PC-3 (cell line): ENCODE data around the gene APBA2. TPM values are rescaled to one million over a fixed set of nuclear protein-coding genes. Genes with fewer than 3 reads are reported as not detected.

Experiments used
- ATAC-seq: fragments of 200-7000 bp; cut with Tn5 transposase; 2 replicates; pipeline ENCODE4 v1.9.1; 2020; ENCODE audit warnings: mild to moderate bottlenecking, moderate library complexity
- BruUV-seq: library from RNA; stranded (reverse); fragments of 400-500 nt; replicated peaks from 2 replicates; lab custom pipeline; 2021; lab: Mats Ljungman, UMichigan
- CTCF ChIA-PET: fragments of 300-600 bp; sonication (Branson Sonifier 250); formaldehyde crosslinking; loops from one replicate; lab custom pipeline; 2022; ENCODE audit warnings: antibody characterized with exemption; lab: Charles Lee
- POLR2A ChIA-PET: fragments of 300-600 bp; sonication (Branson Sonifier 250); formaldehyde crosslinking; loops from one replicate; lab custom pipeline; 2022; ENCODE audit warnings: antibody characterized with exemption; ENCODE audit not compliant: unreplicated experiment; lab: Charles Lee
- DNase-seq: peaks from one replicate; pipeline ENCODE4 v3.0.0-alpha.2; 2015
- H2AFZ ChIP-seq: fragments of 300-600 bp; sonication (generic); 2 replicates; pipeline ENCODE4 v1.6.0; 2016; ENCODE audit warnings: antibody characterized with exemption, low read length
- H3F3A ChIP-seq: fragments of 300-600 bp; sonication (generic); one replicate; pipeline ENCODE4 v1.6.0; 2017; ENCODE audit warnings: antibody characterized with exemption, low read length, control low read depth, mild to moderate bottlenecking; ENCODE audit not compliant: unreplicated experiment
- H3K27ac ChIP-seq: fragments of 300-600 bp; sonication (generic); 2 replicates; pipeline ENCODE4 v1.5.1; 2016; ENCODE audit warnings: mild to moderate bottlenecking, low read length
- H3K27me3 ChIP-seq: fragments of 300-600 bp; sonication (generic); 2 replicates; pipeline ENCODE4 v1.6.1; 2016; ENCODE audit warnings: low read length, mixed read lengths
- H3K36me3 ChIP-seq: fragments of 300-600 bp; sonication (generic); 2 replicates; pipeline ENCODE4 v1.6.1; 2016; ENCODE audit warnings: low read depth, mixed run types, low read length, mixed read lengths
- H3K4me1 ChIP-seq: fragments of 300-600 bp; sonication (generic); 2 replicates; pipeline ENCODE4 v1.5.1; 2016; ENCODE audit warnings: low read length; ENCODE audit not compliant: insufficient read depth
- H3K4me2 ChIP-seq: fragments of 300-600 bp; sonication (generic); 2 replicates; pipeline ENCODE4 v1.6.0; 2016; ENCODE audit warnings: low read length
- H3K4me3 ChIP-seq: fragments of 300-600 bp; sonication (generic); 2 replicates; pipeline ENCODE4 v1.5.1; 2016; ENCODE audit warnings: mild to moderate bottlenecking, low read length, mixed read lengths
- H3K79me2 ChIP-seq: fragments of 300-600 bp; sonication (generic); 2 replicates; pipeline ENCODE4 v1.6.1; 2017; ENCODE audit warnings: low read length, mixed read lengths
- H3K9ac ChIP-seq: fragments of 300-600 bp; sonication (generic); 2 replicates; pipeline ENCODE4 v1.6.0; 2016; ENCODE audit warnings: mild to moderate bottlenecking, low read length
- H3K9me2 ChIP-seq: fragments of 300-600 bp; sonication (generic); replicated peaks from 2 replicates; pipeline ENCODE4 v1.6.1; 2016; ENCODE audit warnings: mixed run types, low read length, mixed read lengths
- H3K9me3 ChIP-seq: fragments of 300-600 bp; sonication (generic); 2 replicates; pipeline ENCODE4 v1.6.1; 2016; ENCODE audit warnings: low read length, mixed read lengths
- H4K20me1 ChIP-seq: fragments of 300-600 bp; sonication (generic); 2 replicates; pipeline ENCODE4 v1.6.1; 2016; ENCODE audit warnings: low read length, mixed read lengths
- EZH2 ChIP-seq: fragments of 300-600 bp; sonication (generic); IDR thresholded peaks from one replicate; pipeline ENCODE4 v1.6.1; 2017; ENCODE audit warnings: antibody characterized with exemption, mild to moderate bottlenecking, low read length; ENCODE audit not compliant: unreplicated experiment
- EZH2phosphoT487 ChIP-seq: fragments of 300-600 bp; sonication (generic); IDR thresholded peaks from 2 replicates; pipeline ENCODE4 v1.6.1; 2018; ENCODE audit warnings: mild to moderate bottlenecking, antibody characterized with exemption, low read length, borderline replicate concordance
- intact Hi-C: fragments of 100-400 bp; cut with micrococcal nuclease; formaldehyde crosslinking; loops from 2 replicates; pipeline ENCODE4 v1.9.0; 2023
- total RNA-seq: library from RNA; depleted of rRNA; stranded (reverse); fragments of >200 nt; gene quantifications from 2 replicates; pipeline ENCODE4 v1.2.3, GENCODE V29; 2014
- TF ChIP-seq, protein P1 (sequence below): fragments of 300-600 bp; sonication (generic); conservative IDR thresholded peaks from 2 replicates; pipeline ENCODE4 v1.5.1; 2017; ENCODE audit warnings: antibody characterized with exemption, low read depth, mild to moderate bottlenecking, low read length

The APBA2 gene
- total RNA-seq, 1 experiment from 2014 or later = 61.7 TPM

GRCh38 chr15:28980709-28981350, 95.1 kb downstream of the APBA2 start:
- no peaks in the 10 kb centered on the region for H3K79me2 ChIP-seq
- ChIA-PET POLR2A (no interaction called here), CTCF (no interaction called here)
- H3K27me3 ChIP-seq = no peaks in the 10 kb centered on the region
- TF ChIP-seq EZH2phosphoT487 (no peak), EZH2 (no peak)
- TF ChIP-seq, protein P1, sequence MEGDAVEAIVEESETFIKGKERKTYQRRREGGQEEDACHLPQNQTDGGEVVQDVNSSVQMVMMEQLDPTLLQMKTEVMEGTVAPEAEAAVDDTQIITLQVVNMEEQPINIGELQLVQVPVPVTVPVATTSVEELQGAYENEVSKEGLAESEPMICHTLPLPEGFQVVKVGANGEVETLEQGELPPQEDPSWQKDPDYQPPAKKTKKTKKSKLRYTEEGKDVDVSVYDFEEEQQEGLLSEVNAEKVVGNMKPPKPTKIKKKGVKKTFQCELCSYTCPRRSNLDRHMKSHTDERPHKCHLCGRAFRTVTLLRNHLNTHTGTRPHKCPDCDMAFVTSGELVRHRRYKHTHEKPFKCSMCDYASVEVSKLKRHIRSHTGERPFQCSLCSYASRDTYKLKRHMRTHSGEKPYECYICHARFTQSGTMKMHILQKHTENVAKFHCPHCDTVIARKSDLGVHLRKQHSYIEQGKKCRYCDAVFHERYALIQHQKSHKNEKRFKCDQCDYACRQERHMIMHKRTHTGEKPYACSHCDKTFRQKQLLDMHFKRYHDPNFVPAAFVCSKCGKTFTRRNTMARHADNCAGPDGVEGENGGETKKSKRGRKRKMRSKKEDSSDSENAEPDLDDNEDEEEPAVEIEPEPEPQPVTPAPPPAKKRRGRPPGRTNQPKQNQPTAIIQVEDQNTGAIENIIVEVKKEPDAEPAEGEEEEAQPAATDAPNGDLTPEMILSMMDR = no peak
- intact Hi-C loops = no loop called here
- H3K9ac ChIP-seq = no peak overlapping the region
- H3K36me3 ChIP-seq = no peaks in the 10 kb centered on the region
- BruUV-seq = no TSS peak
- H4K20me1 ChIP-seq = peaks cover 16% of the 10 kb centered on the region
- H3K4me1 ChIP-seq = peaks cover 14% of the 10 kb centered on the region
- no peak overlapping the region for H3K4me2 ChIP-seq
- no peak overlapping the region for H3K27ac ChIP-seq
- H3K9me3 ChIP-seq = no peaks in the 10 kb centered on the region
- H3F3A ChIP-seq = no peaks in the 10 kb centered on the region
- H3K4me3 ChIP-seq = no peak overlapping the region
- no peak overlapping the region for H2AFZ ChIP-seq
- ATAC-seq (no peak), DNase-seq (no peak)
- H3K9me2 ChIP-seq = no peaks in the 10 kb centered on the region

DNA sequence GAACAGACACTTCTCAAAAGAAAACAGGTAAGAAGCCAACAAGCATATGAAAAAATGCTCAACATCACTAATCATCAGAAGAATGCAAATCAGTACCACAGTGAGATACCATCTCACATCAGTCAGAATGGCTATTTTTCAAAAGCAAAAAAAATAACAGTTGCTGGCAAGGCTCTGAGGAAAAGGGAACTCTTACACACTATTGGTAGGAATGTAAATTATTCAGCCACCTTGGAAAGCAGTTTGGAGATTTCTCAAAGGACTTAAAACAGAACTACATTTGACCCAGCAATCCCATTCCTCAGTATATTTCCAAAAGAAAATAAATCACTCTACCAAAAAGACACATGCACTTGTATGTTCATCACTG, 95.6 kb downstream of the APBA2 start:
- Histone ChIP-seq H3K79me2 (no peaks in the 10 kb centered on the region), H3K9me2 (no peaks in the 10 kb centered on the region), H3F3A (no peaks in the 10 kb centered on the region), H4K20me1 (peaks cover 16% of the 10 kb centered on the region), H3K36me3 (no peaks in the 10 kb centered on the region), H2AFZ (no peak overlapping the region), H3K9me3 (no peaks in the 10 kb centered on the region), H3K4me2 (no peak overlapping the region), H3K9ac (no peak overlapping the region), H3K27ac (no peak overlapping the region), H3K4me1 (peaks cover 14% of the 10 kb centered on the region), H3K27me3 (no peaks in the 10 kb centered on the region), H3K4me3 (no peak overlapping the region)
- POLR2A ChIA-PET = no interaction called here
- BruUV-seq = no TSS peak
- intact Hi-C loops = no loop called here
- ATAC-seq (no peak), DNase-seq (no peak)
- TF ChIP-seq, protein P1 = no peak
- TF ChIP-seq EZH2phosphoT487 (no peak), EZH2 (no peak)
- CTCF ChIA-PET = no interaction called here

DNA sequence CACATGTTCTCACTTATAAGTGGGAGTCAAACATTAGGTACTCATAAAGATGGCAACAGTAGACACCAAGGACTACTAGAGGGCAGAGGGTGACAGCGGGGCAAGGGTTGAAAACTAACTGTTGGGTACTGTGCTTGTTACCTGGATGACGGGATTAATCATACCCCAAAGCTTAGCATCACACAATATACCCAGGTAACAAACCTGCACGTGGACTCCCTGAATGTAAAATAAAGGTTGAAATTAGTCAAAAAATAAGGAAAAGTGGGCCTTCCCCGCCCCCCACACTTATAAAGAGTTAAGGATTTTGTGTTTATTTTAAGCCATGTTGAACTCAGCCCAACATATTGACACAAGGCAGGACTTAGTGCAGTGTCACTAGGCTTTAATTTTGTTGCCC, 96.1 kb downstream of the APBA2 start:
- CTCF ChIA-PET = no interaction called here
- BruUV-seq = no TSS peak
- Histone ChIP-seq H3K4me2 (no peak overlapping the region), H3K9me3 (no peaks in the 10 kb centered on the region), H3K27me3 (no peaks in the 10 kb centered on the region), H3K4me1 (peaks cover 9% of the 10 kb centered on the region), H3F3A (no peaks in the 10 kb centered on the region), H3K9ac (no peak overlapping the region), H3K4me3 (no peak overlapping the region), H4K20me1 (peaks cover 15% of the 10 kb centered on the region), H3K36me3 (no peaks in the 10 kb centered on the region), H2AFZ (no peak overlapping the region), H3K79me2 (no peaks in the 10 kb centered on the region), H3K9me2 (no peaks in the 10 kb centered on the region), H3K27ac (no peak overlapping the region)
- no peak for TF ChIP-seq EZH2
- TF ChIP-seq, protein P1 = no peak
- TF ChIP-seq EZH2phosphoT487 = no peak
- intact Hi-C loops = no loop called here
- POLR2A ChIA-PET = no interaction called here
- ATAC-seq (no peak), DNase-seq (no peak)
